Stimulated activated CD4-positive, alpha-beta T cell treated with anti-CD3 and anti-CD28 coated beads, Interleukin-4, amount 100 ng/mL, for 1 hour (primary cell): ENCODE results near the gene PDE6C.

ENCODE experiments used
- DNase-seq: peaks from one replicate; pipeline ENCODE4 v3.0.0-alpha.2; 2020

PDE6C gene

DNA sequence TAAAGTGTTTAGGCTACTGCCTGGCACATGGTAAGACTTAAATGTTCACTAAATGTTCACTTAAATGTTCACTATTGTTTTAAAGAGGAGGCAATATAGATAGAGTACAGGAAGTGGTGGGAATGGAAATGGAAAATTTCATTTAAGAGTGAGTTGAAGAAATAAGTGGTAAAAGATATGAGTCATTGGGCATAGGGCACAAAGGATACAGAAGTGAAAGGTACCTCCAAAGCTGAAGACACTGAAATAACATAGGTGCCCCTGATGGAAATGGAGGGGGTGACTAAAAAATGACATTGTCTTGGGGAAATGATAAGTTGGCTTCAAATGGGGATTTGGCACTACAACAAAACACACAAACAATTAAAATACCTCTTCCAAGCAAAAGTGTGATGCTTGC, 95.3 kb downstream of the PDE6C start:
- no peak for DNase-seq

DNA sequence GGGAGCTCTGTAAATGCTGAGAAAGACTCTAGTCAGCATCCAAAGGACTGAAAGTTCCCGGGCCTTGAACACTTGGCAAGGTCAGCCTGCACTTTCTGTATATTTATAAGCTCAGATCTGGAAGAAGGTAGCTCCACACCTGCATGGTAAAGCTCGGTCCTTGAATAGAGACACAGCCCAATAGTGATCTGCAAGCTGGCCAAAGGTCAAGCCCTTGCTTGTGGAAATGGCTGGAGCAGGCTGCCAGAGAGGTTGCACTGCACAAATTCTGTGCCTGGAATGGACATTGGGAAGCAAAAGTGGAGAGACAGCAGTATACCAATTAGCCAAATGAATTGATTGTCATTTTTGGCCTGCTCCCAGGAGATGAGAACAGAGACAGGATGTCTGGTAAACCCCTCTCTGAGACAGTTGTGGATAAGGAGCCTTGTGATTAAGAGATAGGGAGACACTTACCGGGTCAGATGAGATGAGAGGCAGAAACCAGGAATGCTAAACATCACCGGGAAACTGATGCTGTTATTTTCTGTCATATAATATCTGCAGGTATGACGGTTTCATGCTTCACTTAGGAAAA, 98.1 kb downstream of the PDE6C start:
- no peak for DNase-seq

DNA sequence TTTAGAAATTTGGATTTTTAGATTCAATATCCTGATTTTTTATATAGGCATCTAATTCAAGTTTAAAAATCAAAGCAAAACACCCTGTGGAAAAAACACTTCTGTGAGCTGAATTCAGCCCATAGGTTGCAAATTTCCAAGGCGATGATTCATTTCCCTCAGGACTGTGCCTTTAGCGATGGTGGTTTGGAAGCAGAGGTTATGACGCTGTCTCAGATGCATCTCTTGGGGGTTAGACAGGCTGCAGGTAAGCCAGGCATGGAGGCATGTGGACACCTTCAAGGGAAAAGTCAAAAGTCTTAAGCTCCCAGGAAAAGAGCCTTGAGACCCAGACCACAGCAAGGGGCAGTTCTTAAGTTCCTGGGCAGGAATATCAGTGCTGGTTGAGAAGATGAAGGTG, 99.6 kb downstream of the PDE6C start:
- no peak for DNase-seq

DNA sequence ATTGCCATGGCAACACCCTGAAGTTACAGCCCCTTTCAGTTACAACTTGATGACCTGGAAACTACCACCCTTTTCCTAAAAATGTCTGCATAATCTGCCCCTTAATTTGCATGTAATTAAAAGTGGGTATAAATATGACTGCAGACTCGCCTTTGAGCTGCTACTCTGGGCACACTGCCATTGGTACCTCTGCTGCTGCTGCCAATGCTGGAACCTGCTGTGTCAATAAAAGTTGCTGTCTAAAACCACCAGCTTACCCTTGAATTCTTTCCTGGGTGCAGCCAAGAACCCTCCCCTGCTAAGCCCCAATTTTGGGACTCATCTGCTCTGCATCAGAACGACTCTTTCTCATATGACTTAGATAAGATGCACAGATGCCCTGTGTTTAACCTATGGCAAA, 100.3 kb downstream of the PDE6C start:
- DNase-seq: no peak

DNA sequence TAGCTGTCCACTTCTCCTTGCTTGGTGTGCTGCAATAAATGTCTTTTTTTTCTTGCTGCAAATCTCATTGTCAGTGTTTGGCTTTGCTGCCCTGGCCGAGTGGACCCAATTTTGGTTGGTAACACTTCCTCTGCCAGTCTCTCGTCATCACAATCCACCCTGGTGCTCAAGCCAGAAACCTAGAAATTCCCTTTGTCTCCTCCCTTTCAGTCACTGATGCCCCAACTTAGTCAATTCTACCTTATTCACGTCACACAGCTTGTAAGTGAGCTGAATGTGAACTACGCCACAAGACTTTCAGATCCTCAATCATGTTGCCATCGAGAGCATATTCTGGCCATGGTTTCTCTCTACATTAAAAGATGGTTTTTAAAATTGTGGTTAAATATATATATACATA, 103.0 kb downstream of the PDE6C start:
- DNase-seq: no peak
